ENCODE measurements around the gene PCMTD2. TPM values are rescaled to one million over a fixed set of nuclear protein-coding genes. Genes with fewer than 3 reads are reported as not detected.

Gene PCMTD2
- total RNA-seq, 1 donor from 2014 or later, result 94.6 TPM

DNA sequence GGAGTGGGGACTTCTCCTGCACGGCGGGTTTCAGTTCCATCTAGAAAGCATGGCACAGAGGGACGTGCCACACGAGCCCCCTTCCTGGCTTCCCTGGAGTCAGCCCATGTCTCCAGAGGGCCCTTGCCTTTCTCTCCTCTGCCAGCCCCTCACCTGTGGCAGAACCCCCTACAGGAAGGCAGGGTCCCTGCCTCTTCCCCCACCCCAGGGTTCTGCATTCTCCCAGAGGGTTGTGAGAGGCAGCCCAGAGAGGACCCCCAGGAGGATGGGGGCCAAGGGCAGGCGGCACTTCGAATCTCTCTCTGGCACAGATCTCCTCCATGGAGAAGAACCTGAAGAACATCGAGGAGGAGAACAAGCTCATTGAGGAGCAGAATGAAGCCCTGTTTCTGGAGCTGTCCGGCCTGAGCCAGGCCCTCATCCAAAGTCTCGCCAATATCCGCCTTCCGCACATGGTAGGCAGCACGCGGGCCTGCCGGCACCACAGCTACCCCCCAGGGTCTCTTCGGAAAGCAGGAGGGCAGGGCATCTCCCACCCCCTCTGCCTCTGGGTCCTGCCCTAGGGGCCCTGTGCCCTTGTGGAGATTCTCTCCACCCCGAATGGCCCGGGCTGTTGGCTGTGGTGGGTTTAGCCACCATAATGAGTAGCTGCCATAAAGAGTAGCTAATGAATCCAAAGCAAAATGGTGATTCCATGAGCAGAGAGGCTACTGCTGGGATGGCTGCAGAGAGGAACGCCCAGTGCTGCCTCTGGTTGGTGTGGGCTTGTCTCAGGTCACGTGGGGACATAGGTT is 15.9 kb upstream of the PCMTD2 start:
- Mint-ChIP-seq H3K9me3 (ENCODE audit: unreplicated experiment) (no peaks in the 10 kb centered on the region), H3K4me1 (ENCODE audit: unreplicated experiment) (no peaks in the 10 kb centered on the region), H3K27ac (ENCODE audit: unreplicated experiment) (no peak overlapping the region), H3K27me3 (ENCODE audit: unreplicated experiment) (peaks cover 33% of the 10 kb centered on the region), H3K4me3 (ENCODE audit: unreplicated experiment) (no peak overlapping the region), H3K36me3 (ENCODE audit: unreplicated experiment) (no peaks in the 10 kb centered on the region)
- TF ChIP-seq, protein P1, sequence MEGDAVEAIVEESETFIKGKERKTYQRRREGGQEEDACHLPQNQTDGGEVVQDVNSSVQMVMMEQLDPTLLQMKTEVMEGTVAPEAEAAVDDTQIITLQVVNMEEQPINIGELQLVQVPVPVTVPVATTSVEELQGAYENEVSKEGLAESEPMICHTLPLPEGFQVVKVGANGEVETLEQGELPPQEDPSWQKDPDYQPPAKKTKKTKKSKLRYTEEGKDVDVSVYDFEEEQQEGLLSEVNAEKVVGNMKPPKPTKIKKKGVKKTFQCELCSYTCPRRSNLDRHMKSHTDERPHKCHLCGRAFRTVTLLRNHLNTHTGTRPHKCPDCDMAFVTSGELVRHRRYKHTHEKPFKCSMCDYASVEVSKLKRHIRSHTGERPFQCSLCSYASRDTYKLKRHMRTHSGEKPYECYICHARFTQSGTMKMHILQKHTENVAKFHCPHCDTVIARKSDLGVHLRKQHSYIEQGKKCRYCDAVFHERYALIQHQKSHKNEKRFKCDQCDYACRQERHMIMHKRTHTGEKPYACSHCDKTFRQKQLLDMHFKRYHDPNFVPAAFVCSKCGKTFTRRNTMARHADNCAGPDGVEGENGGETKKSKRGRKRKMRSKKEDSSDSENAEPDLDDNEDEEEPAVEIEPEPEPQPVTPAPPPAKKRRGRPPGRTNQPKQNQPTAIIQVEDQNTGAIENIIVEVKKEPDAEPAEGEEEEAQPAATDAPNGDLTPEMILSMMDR (IDR thresholded peaks at IDR 0.05), result no peak
- no peak for DNase-seq (ENCODE audit: extremely low spot score, unreplicated experiment)

GRCh38 chr20:64240243-64241015 is 15.1 kb upstream of the PCMTD2 start:
- DNase-seq (ENCODE audit: extremely low spot score, unreplicated experiment), result no peak
- Mint-ChIP-seq H3K27ac (ENCODE audit: unreplicated experiment) (no peak overlapping the region), H3K27me3 (ENCODE audit: unreplicated experiment) (peaks cover 35% of the 10 kb centered on the region), H3K4me3 (ENCODE audit: unreplicated experiment) (no peak overlapping the region), H3K9me3 (ENCODE audit: unreplicated experiment) (no peaks in the 10 kb centered on the region), H3K4me1 (ENCODE audit: unreplicated experiment) (no peaks in the 10 kb centered on the region), H3K36me3 (ENCODE audit: unreplicated experiment) (no peaks in the 10 kb centered on the region)
- TF ChIP-seq, protein P1 (IDR thresholded peaks at IDR 0.05), result no peak

DNA sequence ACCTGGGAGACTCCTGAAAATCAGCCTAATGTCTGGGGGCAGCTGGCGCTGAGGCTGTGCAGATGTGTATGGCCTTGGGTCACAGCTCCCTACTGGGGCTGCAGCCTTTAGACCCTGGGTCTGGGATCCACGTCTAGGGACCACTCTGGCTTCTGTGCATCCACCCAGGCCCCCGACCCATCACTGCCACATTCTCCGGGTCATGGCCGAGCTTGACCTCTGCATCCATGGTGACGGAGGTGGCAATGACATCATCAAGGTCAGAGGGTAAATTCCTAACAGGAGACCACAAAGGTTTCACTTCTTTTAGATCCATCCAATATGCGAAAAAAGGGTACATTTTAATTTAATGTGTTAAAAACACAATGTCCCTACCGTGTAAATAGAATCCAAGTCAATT is 14.5 kb upstream of the PCMTD2 start:
- Mint-ChIP-seq H3K4me3 (ENCODE audit: unreplicated experiment) (no peak overlapping the region), H3K9me3 (ENCODE audit: unreplicated experiment) (no peaks in the 10 kb centered on the region), H3K4me1 (ENCODE audit: unreplicated experiment) (no peaks in the 10 kb centered on the region), H3K27ac (ENCODE audit: unreplicated experiment) (no peak overlapping the region), H3K36me3 (ENCODE audit: unreplicated experiment) (no peaks in the 10 kb centered on the region), H3K27me3 (ENCODE audit: unreplicated experiment) (peaks cover 39% of the 10 kb centered on the region)
- no peak for DNase-seq (ENCODE audit: extremely low spot score, unreplicated experiment)
- TF ChIP-seq, protein P1 (IDR thresholded peaks at IDR 0.05), result no peak

DNA sequence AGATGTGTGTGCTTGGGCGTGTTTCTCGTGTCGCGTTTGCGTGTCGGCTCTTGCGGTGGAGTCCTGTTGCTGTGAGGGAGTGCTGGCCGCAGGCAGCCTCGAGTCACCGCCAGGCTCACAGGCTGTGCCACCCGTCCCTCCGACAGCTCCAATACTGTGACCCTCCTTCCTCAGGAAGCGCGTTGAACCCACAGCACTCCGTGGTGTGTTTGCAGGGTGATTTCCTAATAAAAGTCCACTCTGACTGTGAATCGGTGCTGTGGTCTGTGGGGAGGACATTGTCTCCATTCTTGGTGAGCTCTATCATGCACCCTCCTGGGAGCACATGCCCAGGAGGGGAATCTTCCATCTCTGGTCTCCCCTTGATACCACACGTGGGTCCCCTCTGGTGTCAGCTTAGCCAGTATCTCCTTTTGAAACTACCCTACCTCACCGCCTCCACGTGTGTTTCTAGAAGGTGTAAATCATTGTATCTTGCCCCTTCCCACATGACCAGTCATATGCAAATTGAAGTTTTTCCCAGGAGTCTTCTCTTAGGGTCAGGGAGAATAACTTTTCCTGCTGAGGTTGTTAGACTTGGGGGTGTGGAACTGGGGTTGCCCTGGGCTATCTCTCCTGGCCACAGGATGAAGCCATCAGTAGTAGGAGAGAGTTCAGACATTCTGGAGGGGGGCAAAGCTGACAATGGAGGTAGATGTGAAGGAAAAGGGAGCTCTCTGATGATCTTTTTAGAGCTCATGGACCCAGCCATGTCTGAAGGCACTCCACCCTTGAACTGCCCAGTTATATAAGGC is 13.3 kb upstream of the PCMTD2 start:
- H3K9me3 Mint-ChIP-seq (ENCODE audit: unreplicated experiment), result no peaks in the 10 kb centered on the region
- no peaks in the 10 kb centered on the region for H3K36me3 Mint-ChIP-seq (ENCODE audit: unreplicated experiment)
- H3K4me3 Mint-ChIP-seq (ENCODE audit: unreplicated experiment), result no peak overlapping the region
- no peak overlapping the region for H3K27ac Mint-ChIP-seq (ENCODE audit: unreplicated experiment)
- H3K27me3 Mint-ChIP-seq (ENCODE audit: unreplicated experiment), result peaks cover 50% of the 10 kb centered on the region
- H3K4me1 Mint-ChIP-seq (ENCODE audit: unreplicated experiment), result no peaks in the 10 kb centered on the region
- TF ChIP-seq, protein P1 (IDR thresholded peaks at IDR 0.05), result no peak
- no peak for DNase-seq (ENCODE audit: extremely low spot score, unreplicated experiment)

All from osteocyte (in vitro differentiated cells).